Activated naive CD8-positive, alpha-beta T cell treated with anti-CD3 and anti-CD28 coated beads, Interleukin-2, amount 10 ng/mL, durations not matched to agents 7 days and 5 days (primary cell): Measurements from ENCODE around the gene RNF39. TPM values are rescaled to one million over a fixed set of nuclear protein-coding genes. Genes with fewer than 3 reads are reported as not detected.

Experiments
- ATAC-seq: fragments of 150-1000 bp; cut with Tn5 transposase; one replicate; pipeline ENCODE4 v1.10.0; 2021; ENCODE audit warnings: low read depth, moderate library complexity
- POLR2A ChIA-PET: fragments of 350-600 bp; sonication (Branson Sonifier 250); formaldehyde crosslinking; loops from one replicate; lab custom pipeline; 2021; ENCODE audit warnings: antibody characterized with exemption; lab: Charles Lee
- DNase-seq: peaks from one replicate; pipeline ENCODE4 v3.0.0; 2021
- H3K27ac Mint-ChIP-seq: one replicate; pipeline ENCODE4 v1.8.0; 2022; ENCODE audit warnings: mild to moderate bottlenecking, mixed read lengths
- H3K27me3 Mint-ChIP-seq: one replicate; pipeline ENCODE4 v1.8.0; 2022; ENCODE audit warnings: mild to moderate bottlenecking, moderate library complexity, mixed read lengths
- H3K36me3 Mint-ChIP-seq: one replicate; pipeline ENCODE4 v1.8.0; 2021; ENCODE audit warnings: mild to moderate bottlenecking, mixed read lengths
- H3K4me1 Mint-ChIP-seq: one replicate; pipeline ENCODE4 v1.8.0; 2021; ENCODE audit warnings: mixed read lengths
- H3K4me3 Mint-ChIP-seq: one replicate; pipeline ENCODE4 v1.8.0; 2022; ENCODE audit warnings: mild to moderate bottlenecking, moderate library complexity, mixed read lengths
- H3K9me3 Mint-ChIP-seq: one replicate; pipeline ENCODE4 v1.8.0; 2021; ENCODE audit warnings: mixed read lengths
- total RNA-seq, 2 experiments: library from RNA; stranded (reverse); gene quantifications; one replicate each; pipeline ENCODE4 v1.2.3, GENCODE V29; 2021

The RNF39 gene
- total RNA-seq, 2 experiments from 2014 or later, result not detected

- POLR2A ChIA-PET, result interaction anchor here (1.7 kb wide), 1 partner anchor 10 kb away, joined by 6 read pairs; the partner anchor contains the start of gene PPP1R11
- peak; percentile 51 for DNase-seq
- Mint-ChIP-seq H3K4me1 (peaks cover 31% of the 10 kb centered on the region), H3K27ac (peak overlapping the region; percentile 27), H3K4me3 (peak overlapping the region; percentile 50), H3K36me3 (peaks cover 8% of the 10 kb centered on the region), H3K27me3 (peaks cover 77% of the 10 kb centered on the region), H3K9me3 (no peaks in the 10 kb centered on the region)
- no peak for ATAC-seq
Measured at GRCh38 chr6:30075790-30076732, 492 bp upstream of the RNF39 start.

GRCh38 chr6:30074331-30075093 is 1.1 kb downstream of the RNF39 start:
- H3K27ac Mint-ChIP-seq, result no peak overlapping the region
- ATAC-seq, result no peak
- H3K9me3 Mint-ChIP-seq, result no peaks in the 10 kb centered on the region
- DNase-seq, result no peak
- peak overlapping the region; percentile 44 for H3K4me3 Mint-ChIP-seq
- H3K4me1 Mint-ChIP-seq, result peaks cover 36% of the 10 kb centered on the region
- peaks cover 21% of the 10 kb centered on the region for H3K36me3 Mint-ChIP-seq
- POLR2A ChIA-PET, result interaction anchor here (0.8 to 1.7 kb wide), 2 partner anchors 8 to 13 kb away, joined by 3 to 6 read pairs; partner anchors contain the start of gene PPP1R11
- peaks cover 75% of the 10 kb centered on the region for H3K27me3 Mint-ChIP-seq

- Mint-ChIP-seq H3K4me3 (no peak overlapping the region), H3K9me3 (no peaks in the 10 kb centered on the region), H3K27me3 (peaks cover 66% of the 10 kb centered on the region), H3K4me1 (peaks cover 37% of the 10 kb centered on the region), H3K27ac (no peak overlapping the region), H3K36me3 (peaks cover 18% of the 10 kb centered on the region)
- DNase-seq, result no peak
- no peak for ATAC-seq
- POLR2A ChIA-PET, result interaction anchor here (0.8 to 1.7 kb wide), 2 partner anchors 7 to 12 kb away, joined by 3 to 6 read pairs; partner anchors contain the start of gene PPP1R11
Measured at GRCh38 chr6:30073489-30074235, 1.9 kb downstream of the RNF39 start.

- DNase-seq, result no peak
- POLR2A ChIA-PET, result interaction anchor here (2.8 kb wide), 1 partner anchor 10 kb away, joined by 13 read pairs; the partner anchor contains the start of gene POLR1H
- no peak for ATAC-seq
Measured at GRCh38 chr6:30071858-30072257, 3.7 kb downstream of the RNF39 start.

GRCh38 chr6:30071081-30071818 is 4.3 kb downstream of the RNF39 start:
- POLR2A ChIA-PET, result interaction anchor here (2.8 kb wide), 1 partner anchor 10 kb away, joined by 13 read pairs; the partner anchor contains the start of gene POLR1H
- ATAC-seq, result no peak
- H3K36me3 Mint-ChIP-seq, result peaks cover 25% of the 10 kb centered on the region
- no peak overlapping the region for H3K27ac Mint-ChIP-seq
- peaks cover 34% of the 10 kb centered on the region for H3K4me1 Mint-ChIP-seq
- H3K9me3 Mint-ChIP-seq, result no peaks in the 10 kb centered on the region
- peak overlapping the region; percentile 37 for H3K4me3 Mint-ChIP-seq
- peaks cover 53% of the 10 kb centered on the region for H3K27me3 Mint-ChIP-seq
- peak; percentile 59 for DNase-seq

More at GRCh38 chr6:30071858-30072257, 3.7 kb downstream of the RNF39 start:
- Mint-ChIP-seq H3K9me3 (no peaks in the 10 kb centered on the region), H3K27ac (no peak overlapping the region), H3K36me3 (peaks cover 25% of the 10 kb centered on the region), H3K4me1 (peaks cover 38% of the 10 kb centered on the region), H3K27me3 (peaks cover 60% of the 10 kb centered on the region), H3K4me3 (no peak overlapping the region)

- Mint-ChIP-seq H3K4me3 (peak overlapping the region; percentile 97), H3K27me3 (peaks cover 19% of the 10 kb centered on the region), H3K27ac (peak overlapping the region; percentile 97), H3K4me1 (peaks cover 43% of the 10 kb centered on the region), H3K36me3 (peaks cover 37% of the 10 kb centered on the region), H3K9me3 (no peaks in the 10 kb centered on the region)
- POLR2A ChIA-PET, result interaction anchor here (0.9 to 1.1 kb wide), 2 partner anchors 34 to 36 kb away, joined by 3 read pairs; no protein-coding TSS in a partner anchor
- DNase-seq, result no peak
- no peak for ATAC-seq
Measured at GRCh38 chr6:30067460-30068139, 8.0 kb downstream of the RNF39 start.

GRCh38 chr6:30066577-30067459 is 8.8 kb downstream of the RNF39 start, which contains the start of gene PPP1R11:
Gene PPP1R11 (plus strand): TSS chr6:30067198. CDS start chr6:30067411, 213 bp downstream.
- peaks cover 38% of the 10 kb centered on the region for H3K36me3 Mint-ChIP-seq
- H3K4me3 Mint-ChIP-seq, result peak within 1 kb of the TSS; percentile 97
- H3K27ac Mint-ChIP-seq, result peak within 1 kb of the TSS; percentile 97
- ATAC-seq, result peak; percentile 96
- peak; percentile 95 for DNase-seq
- H3K27me3 Mint-ChIP-seq, result peaks cover 11% of the 10 kb centered on the region
- peaks cover 43% of the 10 kb centered on the region for H3K4me1 Mint-ChIP-seq
- no peaks in the 10 kb centered on the region for H3K9me3 Mint-ChIP-seq
- POLR2A ChIA-PET, result interaction anchor here (0.6 to 1.7 kb wide), 7 partner anchors 8 to 317 kb away, joined by 3 to 12 read pairs (median 5); partner anchors contain the start of genes RNF39, TRIM26 and TRIM39

GRCh38 chr6:30066082-30066481 is 9.5 kb downstream of the RNF39 start:
- no peak for DNase-seq

GRCh38 chr6:30063315-30063714 is 12.3 kb downstream of the RNF39 start:
- DNase-seq, result no peak
- no peak for ATAC-seq
- Mint-ChIP-seq H3K36me3 (peaks cover 20% of the 10 kb centered on the region), H3K27ac (peak overlapping the region; percentile 19), H3K9me3 (no peaks in the 10 kb centered on the region), H3K27me3 (no peaks in the 10 kb centered on the region), H3K4me3 (peak overlapping the region; percentile 42), H3K4me1 (peaks cover 45% of the 10 kb centered on the region)
- POLR2A ChIA-PET, result no interaction called here

More at GRCh38 chr6:30066082-30066481, 9.5 kb downstream of the RNF39 start:
- Mint-ChIP-seq H3K4me1 (peaks cover 41% of the 10 kb centered on the region), H3K27me3 (peaks cover 6% of the 10 kb centered on the region), H3K9me3 (no peaks in the 10 kb centered on the region), H3K27ac (peak overlapping the region; percentile 97), H3K4me3 (peak overlapping the region; percentile 97), H3K36me3 (peaks cover 36% of the 10 kb centered on the region)
- ATAC-seq, result no peak
- POLR2A ChIA-PET, result interaction anchor here (1.1 to 1.7 kb wide), 5 partner anchors 9 to 317 kb away, joined by 4 to 12 read pairs (median 5); partner anchors contain the start of genes RNF39, TRIM26 and TRIM39

- no peak for DNase-seq
- peak overlapping the region; percentile 98 for H3K4me3 Mint-ChIP-seq
- H3K36me3 Mint-ChIP-seq, result peaks cover 19% of the 10 kb centered on the region
- ATAC-seq, result no peak
- H3K9me3 Mint-ChIP-seq, result no peaks in the 10 kb centered on the region
- POLR2A ChIA-PET, result interaction anchor here (0.7 to 2.9 kb wide), 5 partner anchors 8 to 384 kb away, joined by 3 to 13 read pairs (median 5); no protein-coding TSS in a partner anchor
- peak overlapping the region; percentile 99 for H3K27ac Mint-ChIP-seq
- peaks cover 38% of the 10 kb centered on the region for H3K4me1 Mint-ChIP-seq
- no peaks in the 10 kb centered on the region for H3K27me3 Mint-ChIP-seq
Measured at GRCh38 chr6:30062471-30063178, 12.9 kb downstream of the RNF39 start.
